Kidney capillary endothelial cell (primary cell): ENCODE results near the gene SLC22A15.
"Not testable (repeated sequence)": the region's sequence is repeated elsewhere in the genome, so short reads cannot be mapped to it uniquely, and the experiment has no call there.

Experiments
- DNase-seq: peaks from one replicate; pipeline ENCODE4 v3.0.0-alpha.2; 2018; ENCODE audit warnings: low spot score

Gene SLC22A15

DNA sequence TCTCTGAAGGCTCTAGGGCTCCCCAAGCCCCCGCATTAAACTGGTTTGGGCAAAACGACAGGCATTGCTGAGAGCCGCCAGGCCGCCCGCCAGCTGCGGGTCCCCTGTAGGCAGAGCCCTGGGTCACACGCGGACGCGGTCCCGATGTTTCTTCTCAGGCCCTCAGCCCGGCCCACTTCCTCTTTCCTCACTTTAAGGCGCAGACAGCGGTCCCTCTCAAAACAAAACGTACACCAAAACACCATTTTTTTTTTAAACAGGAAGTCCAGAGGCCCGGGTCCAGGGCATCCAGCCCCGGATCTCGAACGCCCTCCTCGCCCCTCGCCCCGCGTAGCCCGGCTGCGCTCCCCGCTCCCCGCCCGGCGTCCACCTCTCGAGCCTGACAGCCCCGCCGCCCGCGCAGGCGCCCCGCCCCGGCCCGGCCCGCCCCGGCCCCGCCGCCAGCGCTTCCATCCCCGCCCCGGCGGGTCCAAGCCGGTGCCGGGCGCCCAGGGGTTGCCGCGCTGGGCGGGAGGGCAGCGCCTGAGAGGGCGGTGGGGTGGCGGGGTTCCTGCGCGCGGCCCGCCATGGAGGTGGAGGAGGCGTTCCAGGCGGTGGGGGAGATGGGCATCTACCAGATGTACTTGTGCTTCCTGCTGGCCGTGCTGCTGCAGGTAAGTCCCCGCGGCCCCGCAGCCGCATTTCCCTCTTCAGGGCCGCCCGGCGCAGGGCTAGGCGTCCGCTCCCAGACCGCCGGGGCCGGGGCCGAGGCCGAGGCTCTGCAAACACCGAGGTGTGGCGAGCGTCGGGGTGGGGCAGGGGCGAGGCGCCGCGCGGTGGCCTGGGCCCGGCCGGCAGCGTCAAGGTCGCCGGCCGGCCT is at the start of gene SLC22A15:
TSS of gene SLC22A15 (plus strand) at position 452 of the 859 bp plus-strand sequence. CDS start at position 567, 115 bp downstream.
- DNase-seq, result no peak

DNA sequence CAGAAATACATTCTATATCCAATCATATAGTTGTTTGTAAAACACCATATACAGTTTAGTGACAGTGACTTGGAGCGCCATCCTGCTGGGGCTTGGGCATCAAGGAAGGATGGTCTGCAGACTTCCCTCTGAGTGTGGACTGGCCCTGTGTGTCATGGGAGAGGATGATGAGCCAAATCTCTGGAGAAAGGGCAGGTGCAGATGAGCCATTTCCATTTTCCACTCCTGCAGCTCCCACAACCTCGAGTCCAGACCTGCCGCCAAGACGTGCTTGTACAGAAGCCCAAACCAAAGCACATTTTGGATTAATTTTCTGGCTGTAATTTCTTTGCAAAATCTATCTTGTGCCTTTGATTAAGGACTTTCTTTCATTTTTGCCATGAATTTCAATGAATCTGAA is 48.3 kb upstream of the SLC22A15 start:
- no peak for DNase-seq

- DNase-seq, result no peak
These were observed 46.4 kb upstream of the SLC22A15 start for GRCh38 chr1:115929881-115930280.

DNA sequence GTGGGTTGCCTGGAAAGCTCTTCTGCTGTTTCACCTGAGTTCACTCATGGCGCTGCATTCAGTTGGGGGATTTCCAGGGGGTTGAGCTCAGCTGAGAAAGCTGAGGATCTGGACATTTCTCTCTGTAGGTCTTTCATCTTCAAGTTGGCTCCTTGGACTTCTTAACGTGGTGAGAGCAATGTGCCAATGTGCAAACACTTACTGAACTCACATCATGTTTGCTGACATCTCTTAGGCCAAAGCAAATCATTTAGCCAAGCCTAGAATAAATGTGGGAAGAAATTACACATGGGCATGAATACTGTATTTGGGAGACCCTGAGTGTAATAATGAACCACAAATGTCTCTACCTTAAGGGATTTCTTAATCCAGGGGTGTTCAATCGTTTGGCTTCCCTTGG is 42.7 kb upstream of the SLC22A15 start:
- DNase-seq, result no peak

- no peak for DNase-seq
These were observed 36.9 kb upstream of the SLC22A15 start for GRCh38 chr1:115939455-115939854.

DNA sequence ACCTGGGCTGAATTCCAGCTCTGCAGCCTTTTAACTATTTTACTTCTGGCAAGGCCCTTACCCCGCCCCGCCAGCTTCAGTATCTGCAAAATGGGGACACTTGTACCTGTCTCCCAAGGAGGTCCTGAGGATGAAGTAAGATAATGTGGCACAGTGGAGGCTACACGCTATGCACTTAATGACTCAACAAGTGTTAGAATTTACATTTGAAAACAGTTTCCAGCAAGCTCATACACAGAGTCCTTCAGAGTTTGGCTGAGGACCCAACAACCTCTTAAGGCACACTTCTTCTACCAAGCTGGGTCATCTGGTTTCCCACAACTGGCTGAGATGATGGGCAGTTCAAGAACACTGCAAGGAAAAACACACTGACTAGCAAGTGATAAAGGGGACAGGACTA is 30.2 kb upstream of the SLC22A15 start:
- no peak for DNase-seq

- peak; percentile 10 for DNase-seq
These were observed 27.2 kb upstream of the SLC22A15 start for GRCh38 chr1:115949156-115949555.

GRCh38 chr1:115951560-115951959 is 24.8 kb upstream of the SLC22A15 start:
- DNase-seq, result no peak

GRCh38 chr1:115952547-115952946 is 23.8 kb upstream of the SLC22A15 start:
- no peak for DNase-seq

GRCh38 chr1:115953180-115953579 is 23.1 kb upstream of the SLC22A15 start:
- DNase-seq, result no peak

GRCh38 chr1:115954684-115955083 is 21.6 kb upstream of the SLC22A15 start:
- no peak for DNase-seq

GRCh38 chr1:115955228-115955627 is 21.1 kb upstream of the SLC22A15 start:
- DNase-seq, result no peak

DNA sequence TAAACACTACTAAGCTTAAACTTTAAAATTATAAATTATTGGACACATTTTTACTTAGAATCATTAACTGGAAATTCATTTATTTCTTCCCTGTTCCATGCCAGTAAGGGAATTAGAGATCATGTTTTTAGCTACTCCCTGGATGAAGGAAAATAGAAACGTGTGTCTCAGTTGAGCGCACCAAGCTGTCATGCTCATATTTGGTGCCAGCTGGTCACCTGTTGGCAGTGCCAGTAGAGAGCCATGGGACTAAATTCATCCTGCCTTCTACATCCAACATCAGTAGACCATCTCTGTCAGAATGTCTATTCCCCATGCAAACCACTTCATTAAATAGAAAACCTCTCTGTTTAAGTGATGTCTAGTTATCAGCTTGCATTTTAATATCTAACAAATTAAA is 17.4 kb upstream of the SLC22A15 start:
- no peak for DNase-seq

GRCh38 chr1:115969509-115969908 is 6.8 kb upstream of the SLC22A15 start:
- DNase-seq, result no peak

GRCh38 chr1:115971778-115972177 is 4.5 kb upstream of the SLC22A15 start:
- DNase-seq, result not testable (repeated sequence)

- no peak for DNase-seq
These were observed 3.2 kb upstream of the SLC22A15 start for GRCh38 chr1:115973154-115973553.

DNA sequence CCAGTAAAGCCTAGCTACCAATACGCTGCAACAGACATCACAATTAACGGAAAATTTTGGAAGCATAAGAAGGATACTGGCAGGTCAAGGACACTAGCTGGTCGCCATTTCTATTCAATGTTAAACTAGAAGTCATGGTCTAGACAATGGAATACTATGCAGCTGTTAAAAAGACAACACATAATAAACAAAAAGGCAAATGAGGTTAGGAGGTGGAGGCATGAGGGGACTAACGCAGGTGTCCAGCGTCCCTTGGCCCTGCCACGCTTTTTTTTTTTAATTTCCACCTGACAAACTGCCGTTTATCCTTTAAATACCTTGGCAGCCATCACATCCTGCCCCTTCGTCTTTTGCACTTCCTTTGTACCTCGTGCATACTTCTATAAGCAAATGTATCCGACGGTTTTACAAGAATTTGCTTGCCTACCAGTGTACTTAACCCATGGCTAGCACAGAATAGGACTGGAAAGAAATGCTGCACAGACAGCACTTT is 698 bp upstream of the SLC22A15 start:
- DNase-seq, result no peak

DNA sequence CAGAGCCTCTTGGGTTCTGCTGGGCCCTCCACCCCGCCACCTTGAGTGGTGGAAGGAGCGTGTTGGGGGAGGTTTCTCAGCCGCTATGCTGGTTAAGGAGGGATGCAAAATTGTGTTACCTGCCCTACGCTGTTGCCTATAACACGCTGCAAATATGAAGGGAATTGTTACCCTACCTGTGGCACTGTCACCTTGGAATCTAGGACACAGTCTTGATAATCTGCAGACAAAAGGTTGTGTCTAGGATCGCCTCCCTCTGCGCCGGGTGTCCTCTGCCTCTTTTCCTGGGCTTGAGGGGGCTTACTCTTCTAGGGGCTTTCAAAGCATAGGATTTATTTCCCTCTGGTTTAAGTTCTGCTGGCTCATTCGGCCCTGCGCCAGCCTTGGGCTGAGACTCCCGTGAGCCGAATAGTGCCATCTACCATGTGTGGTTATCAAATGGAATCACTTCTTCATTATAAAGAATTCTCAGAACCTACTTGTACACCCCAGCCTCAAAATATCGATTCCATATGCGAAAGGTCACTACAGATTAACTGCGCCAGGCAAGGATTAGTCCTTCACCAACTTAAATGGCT is 697 bp downstream of the SLC22A15 start:
- DNase-seq, result no peak

DNA sequence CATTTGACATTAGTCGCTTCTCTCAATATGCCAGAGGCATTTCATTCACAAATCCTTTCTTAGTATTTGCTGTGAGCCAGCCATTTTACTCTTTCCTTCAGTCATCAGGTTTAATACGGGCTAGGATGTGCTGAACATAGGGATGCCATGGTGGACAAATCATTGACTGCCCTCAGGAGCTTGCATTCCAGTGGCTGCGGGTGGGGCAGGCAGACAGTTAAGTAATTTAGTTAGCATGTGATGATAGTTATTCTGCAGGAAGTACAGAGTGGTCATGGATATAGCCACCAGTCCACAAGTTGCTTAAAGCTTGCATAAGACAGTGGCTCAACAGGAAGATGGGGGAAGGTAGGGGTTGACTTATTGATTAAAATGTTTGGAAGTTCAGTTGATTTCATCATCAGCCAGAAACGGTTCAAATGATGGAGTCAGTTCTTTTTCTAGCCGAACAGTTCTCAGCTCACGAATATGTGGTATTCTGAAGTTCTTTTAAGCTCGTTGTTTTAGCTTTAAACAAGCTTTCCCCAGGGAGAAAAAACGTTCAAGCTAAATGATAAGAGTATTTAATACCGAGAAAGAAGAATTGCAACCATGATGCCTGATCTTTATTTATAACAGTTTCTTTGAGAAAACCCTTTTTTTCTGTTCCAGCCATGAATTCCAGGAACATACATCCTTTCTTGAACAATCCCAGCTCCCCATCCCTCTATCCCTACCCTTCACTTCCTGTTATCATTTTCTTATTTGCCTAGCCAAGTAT is 1.4 kb downstream of the SLC22A15 start:
- no peak for DNase-seq

- DNase-seq, result no peak
These were observed 2.1 kb downstream of the SLC22A15 start for GRCh38 chr1:115978292-115978941.

GRCh38 chr1:115980156-115980555 is 3.8 kb downstream of the SLC22A15 start:
- DNase-seq, result no peak
